HCT116 (cell line): ENCODE measurements around the gene CNN2.

Source experiments
- ATF3 ChIP-seq: IDR thresholded peaks from 2 replicates; pipeline ENCODE4 v1.6.1; 2012
- CEBPB ChIP-seq: IDR thresholded peaks from 2 replicates; pipeline ENCODE4 v1.6.1; 2012; ENCODE audit warnings: low read depth
- CTCF ChIP-seq, 3 experiments: fragments of 200-600 bp in 1 of 3; sonication (generic) in 1 of 3; IDR thresholded peaks in 2 of 3; conservative IDR thresholded peaks in 1 of 3; 2 replicates each; pipeline ENCODE4 v1.5.1; 2012 to 2017; ENCODE audit warnings: low read depth in 2 of 3, low read length in 2 of 3, antibody characterized with exemption in 1 of 3, borderline replicate concordance in 1 of 3, control low read depth in 1 of 3, mild to moderate bottlenecking in 1 of 3, mixed read lengths in 1 of 3, mixed run types in 1 of 3, moderate library complexity in 1 of 3; ENCODE audit not compliant: insufficient read depth in 1 of 3
- EGR1 ChIP-seq: IDR thresholded peaks from 2 replicates; pipeline ENCODE4 v1.6.1; 2012; ENCODE audit warnings: low read depth
- EZH2 ChIP-seq: fragments of 200-600 bp; sonication (generic); IDR thresholded peaks from 2 replicates; pipeline ENCODE4 v1.6.1; 2017; ENCODE audit warnings: antibody characterized with exemption, mixed run types
- POLR2A ChIP-seq: IDR thresholded peaks from 2 replicates; pipeline ENCODE4 v1.7.0; 2011; ENCODE audit warnings: borderline replicate concordance; ENCODE audit not compliant: insufficient read depth, insufficient read length; ENCODE audit errors: extremely low read depth
- POLR2AphosphoS5 ChIP-seq: IDR thresholded peaks from 2 replicates; pipeline ENCODE4 v1.6.1; 2011; ENCODE audit warnings: mild to moderate bottlenecking, low read depth, low read length, moderate library complexity
- RAD21 ChIP-seq: IDR thresholded peaks from 2 replicates; pipeline ENCODE4 v1.6.1; 2012; ENCODE audit warnings: low read depth, mild to moderate bottlenecking
- TF ChIP-seq, protein P1 (sequence below): IDR thresholded peaks from 2 replicates; pipeline ENCODE4 v1.6.1; 2012; ENCODE audit warnings: low read depth
- TF ChIP-seq, protein P2 (sequence below): IDR thresholded peaks from 2 replicates; pipeline ENCODE4 v1.6.1; 2012

- TF ChIP-seq CTCF (IDR thresholded peaks at IDR 0.05 in 2 of 3, conservative IDR thresholded peaks at IDR 0.05 in 1 of 3; ENCODE audit: borderline replicate concordance in 1 of 3, insufficient read depth in 1 of 3, low read depth in 2 of 3, low read length in 2 of 3) (no peak), POLR2AphosphoS5 (no peak), EZH2 (no peak), ATF3 (no peak), POLR2A (no peak), EGR1 (no peak), RAD21 (no peak), CEBPB (no peak)
- TF ChIP-seq, protein P1, sequence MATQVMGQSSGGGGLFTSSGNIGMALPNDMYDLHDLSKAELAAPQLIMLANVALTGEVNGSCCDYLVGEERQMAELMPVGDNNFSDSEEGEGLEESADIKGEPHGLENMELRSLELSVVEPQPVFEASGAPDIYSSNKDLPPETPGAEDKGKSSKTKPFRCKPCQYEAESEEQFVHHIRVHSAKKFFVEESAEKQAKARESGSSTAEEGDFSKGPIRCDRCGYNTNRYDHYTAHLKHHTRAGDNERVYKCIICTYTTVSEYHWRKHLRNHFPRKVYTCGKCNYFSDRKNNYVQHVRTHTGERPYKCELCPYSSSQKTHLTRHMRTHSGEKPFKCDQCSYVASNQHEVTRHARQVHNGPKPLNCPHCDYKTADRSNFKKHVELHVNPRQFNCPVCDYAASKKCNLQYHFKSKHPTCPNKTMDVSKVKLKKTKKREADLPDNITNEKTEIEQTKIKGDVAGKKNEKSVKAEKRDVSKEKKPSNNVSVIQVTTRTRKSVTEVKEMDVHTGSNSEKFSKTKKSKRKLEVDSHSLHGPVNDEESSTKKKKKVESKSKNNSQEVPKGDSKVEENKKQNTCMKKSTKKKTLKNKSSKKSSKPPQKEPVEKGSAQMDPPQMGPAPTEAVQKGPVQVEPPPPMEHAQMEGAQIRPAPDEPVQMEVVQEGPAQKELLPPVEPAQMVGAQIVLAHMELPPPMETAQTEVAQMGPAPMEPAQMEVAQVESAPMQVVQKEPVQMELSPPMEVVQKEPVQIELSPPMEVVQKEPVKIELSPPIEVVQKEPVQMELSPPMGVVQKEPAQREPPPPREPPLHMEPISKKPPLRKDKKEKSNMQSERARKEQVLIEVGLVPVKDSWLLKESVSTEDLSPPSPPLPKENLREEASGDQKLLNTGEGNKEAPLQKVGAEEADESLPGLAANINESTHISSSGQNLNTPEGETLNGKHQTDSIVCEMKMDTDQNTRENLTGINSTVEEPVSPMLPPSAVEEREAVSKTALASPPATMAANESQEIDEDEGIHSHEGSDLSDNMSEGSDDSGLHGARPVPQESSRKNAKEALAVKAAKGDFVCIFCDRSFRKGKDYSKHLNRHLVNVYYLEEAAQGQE, result no peak
- TF ChIP-seq, protein P2, sequence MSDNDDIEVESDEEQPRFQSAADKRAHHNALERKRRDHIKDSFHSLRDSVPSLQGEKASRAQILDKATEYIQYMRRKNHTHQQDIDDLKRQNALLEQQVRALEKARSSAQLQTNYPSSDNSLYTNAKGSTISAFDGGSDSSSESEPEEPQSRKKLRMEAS, result no peak
Observed at GRCh38 chr19:1009041-1009980, 17.1 kb upstream of the CNN2 start.
